ACHN (cell line): ENCODE measurements around the gene PTCHD1.

Source experiments
- DNase-seq: peaks from one replicate; pipeline ENCODE4 v3.0.0-alpha.2; 2015
- in situ Hi-C: cut with HindIII; loops from 2 replicates; pipeline ENCODE4 v1.10.0; 2017; ENCODE audit warnings: low sequenced_read_pairs, low pct_ligation_motif_present, low pct_unique_long_range_greater_than_20kb

Gene PTCHD1

DNA sequence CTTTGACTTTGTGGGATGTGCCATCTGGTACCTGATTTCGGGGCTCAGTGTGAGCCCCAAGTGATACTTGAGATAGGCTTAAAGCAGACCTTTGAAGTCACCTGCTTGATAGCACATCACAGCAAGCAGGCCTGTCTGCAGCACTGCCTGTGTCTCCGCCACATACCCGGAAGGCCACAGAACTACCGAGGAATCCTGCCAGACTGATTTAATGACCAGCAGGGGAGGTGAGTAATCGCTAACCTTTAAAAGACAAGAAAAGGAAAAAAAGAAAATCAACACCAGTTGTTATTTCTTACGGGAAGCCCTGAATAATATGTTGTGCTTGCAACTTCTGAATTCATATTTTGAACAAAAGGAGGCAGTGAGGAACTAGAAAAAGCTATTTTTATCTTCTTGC, 6.8 kb downstream of the PTCHD1 start:
- in situ Hi-C loops = no loop called here
- DNase-seq = peak; percentile 1

DNA sequence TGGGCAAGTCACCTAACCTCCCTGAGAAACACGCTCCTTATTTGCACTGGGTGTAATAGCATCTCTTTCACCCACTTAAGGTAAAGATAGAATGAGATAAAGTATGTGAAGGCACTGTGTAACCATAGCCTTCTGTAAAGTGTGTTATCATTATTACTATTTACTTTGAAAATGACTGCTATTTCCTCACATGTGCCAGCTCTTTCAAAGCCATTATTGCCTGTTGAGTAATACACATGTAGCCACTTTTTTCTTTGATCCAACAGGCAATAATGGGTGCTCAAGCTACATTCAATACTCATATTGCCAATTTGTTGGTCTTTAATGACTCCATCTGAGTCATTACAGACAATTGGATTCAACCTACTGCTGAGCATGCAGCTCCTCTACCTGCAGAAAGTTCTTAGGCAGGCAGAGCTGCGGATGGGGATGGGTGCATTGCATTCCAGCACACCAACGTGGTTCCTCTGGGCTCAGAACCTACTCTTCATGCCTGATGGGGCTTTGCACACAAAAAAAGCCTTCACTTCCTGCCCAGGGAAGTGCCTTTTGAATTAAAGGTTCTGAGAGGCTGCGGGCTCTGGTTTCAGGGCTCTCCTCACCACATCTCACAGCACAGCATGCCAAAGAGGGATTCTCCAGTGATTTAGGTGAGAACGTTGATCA, 9.7 kb downstream of the PTCHD1 start:
- no peak for DNase-seq
- in situ Hi-C loops = no loop called here

DNA sequence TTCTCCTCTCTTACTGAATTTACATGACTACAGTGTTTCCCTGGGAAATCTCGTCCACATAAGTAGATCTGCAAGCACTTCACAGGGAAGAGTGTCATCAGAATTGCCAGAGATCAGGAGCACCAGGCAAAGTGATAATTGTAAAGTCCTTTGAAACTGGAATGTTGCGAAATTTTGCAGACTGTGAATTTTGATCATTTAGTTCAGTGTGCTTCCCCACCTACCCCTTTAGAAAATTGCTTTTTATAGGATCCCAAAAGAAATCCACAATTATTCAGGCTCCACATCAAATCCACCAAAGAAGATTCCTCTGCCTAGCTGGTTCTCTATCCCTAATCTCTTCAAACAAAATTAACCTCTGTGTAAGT, 10.2 kb downstream of the PTCHD1 start:
- no peak for DNase-seq
- in situ Hi-C loops = no loop called here

DNA sequence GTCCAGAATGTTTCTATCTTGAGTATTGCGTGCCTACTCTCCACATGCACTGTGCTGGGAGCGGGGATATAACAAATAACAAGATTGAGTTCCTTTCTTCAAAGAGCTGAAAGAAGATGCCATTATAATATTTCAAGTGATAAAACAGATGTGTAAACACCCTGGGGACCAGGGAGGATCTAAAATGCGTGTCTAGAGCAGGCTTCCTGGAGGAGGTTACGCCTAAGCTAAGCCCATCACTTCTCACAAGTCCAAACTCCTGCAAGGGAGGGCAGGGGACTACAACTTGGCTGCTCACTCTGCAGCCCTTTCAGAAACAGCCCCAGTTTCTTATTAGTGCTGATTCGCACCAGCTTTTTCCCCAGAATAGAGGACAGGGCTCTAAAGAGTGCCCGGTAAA, 21.5 kb downstream of the PTCHD1 start:
- in situ Hi-C loops = no loop called here
- no peak for DNase-seq

DNA sequence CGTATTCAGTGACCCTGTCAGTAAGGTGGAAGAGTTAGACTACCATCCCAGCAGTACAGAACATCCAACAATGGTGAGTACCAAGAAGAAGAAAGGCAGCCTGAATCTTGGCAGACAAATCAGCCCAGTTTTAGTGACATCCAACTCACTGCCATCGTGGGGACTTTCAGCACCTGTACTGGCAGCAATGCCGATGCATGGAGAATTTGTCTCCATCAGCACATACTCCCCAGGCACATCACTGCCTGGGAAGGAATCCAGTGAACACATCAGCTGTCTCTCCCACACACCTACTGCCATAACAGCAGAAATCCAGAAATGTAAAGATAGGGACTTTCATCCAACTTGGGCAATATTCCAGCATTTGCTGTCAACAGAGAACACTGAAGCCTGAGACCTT, 29.8 kb downstream of the PTCHD1 start:
- in situ Hi-C loops = no loop called here
- no peak for DNase-seq

DNA sequence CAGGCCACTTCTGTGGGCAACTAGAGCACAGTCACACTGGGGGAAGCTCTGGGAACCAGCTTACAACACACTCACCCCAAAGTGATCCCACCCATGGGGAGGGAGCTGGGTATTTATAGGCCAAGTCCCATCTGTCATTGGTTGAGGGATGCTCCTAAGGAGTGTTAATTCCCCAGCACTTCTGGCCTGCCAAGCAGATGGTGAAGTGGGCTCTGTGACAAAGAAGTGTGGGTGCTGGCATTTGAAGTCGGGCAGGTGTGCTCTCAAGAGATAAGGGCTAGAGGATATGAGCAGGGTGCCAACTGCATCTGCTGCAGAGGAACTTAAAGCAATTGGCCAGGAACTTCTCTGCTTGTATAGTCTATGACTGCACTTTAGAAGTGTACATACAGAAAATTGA, 30.9 kb downstream of the PTCHD1 start:
- no peak for DNase-seq
- in situ Hi-C loops = no loop called here

DNA sequence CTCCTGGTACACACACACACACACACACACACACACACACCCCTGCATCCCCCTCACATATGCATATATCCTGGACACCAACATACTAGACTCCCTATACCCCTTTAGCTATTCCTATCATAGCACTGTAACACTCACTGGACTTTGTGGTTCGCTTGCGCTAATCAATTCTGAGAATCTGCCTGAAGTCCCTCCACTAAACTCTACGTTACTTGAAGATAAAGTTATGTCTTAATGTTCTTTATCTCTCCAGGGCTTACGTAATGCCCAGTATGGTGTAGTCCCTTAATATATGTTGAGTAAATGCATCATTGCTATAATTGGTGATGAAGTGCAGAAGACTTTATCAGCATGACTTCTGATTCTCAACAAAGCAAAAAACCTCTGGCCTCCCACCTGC, 32.3 kb downstream of the PTCHD1 start:
- no peak for DNase-seq
- in situ Hi-C loops = no loop called here

DNA sequence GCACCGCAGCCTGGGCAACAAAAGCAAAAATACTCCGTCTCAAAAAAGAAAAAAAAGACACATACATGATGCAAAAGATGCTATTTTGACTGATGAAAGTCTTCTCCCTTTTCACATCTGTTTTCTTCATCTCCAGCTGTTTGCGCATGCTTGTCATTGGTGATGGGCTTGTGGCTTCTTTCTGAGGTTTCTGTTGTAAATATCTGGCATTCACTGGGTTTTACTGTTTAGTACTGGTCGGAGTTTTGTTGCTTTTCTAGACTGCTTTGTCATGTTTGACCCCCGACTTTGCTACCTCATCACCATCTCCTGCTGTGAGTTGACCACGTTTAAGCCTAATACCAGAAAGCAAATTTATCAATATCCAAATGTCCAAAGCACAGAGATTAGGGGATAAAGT, 34.4 kb downstream of the PTCHD1 start:
- no peak for DNase-seq
- in situ Hi-C loops = no loop called here

DNA sequence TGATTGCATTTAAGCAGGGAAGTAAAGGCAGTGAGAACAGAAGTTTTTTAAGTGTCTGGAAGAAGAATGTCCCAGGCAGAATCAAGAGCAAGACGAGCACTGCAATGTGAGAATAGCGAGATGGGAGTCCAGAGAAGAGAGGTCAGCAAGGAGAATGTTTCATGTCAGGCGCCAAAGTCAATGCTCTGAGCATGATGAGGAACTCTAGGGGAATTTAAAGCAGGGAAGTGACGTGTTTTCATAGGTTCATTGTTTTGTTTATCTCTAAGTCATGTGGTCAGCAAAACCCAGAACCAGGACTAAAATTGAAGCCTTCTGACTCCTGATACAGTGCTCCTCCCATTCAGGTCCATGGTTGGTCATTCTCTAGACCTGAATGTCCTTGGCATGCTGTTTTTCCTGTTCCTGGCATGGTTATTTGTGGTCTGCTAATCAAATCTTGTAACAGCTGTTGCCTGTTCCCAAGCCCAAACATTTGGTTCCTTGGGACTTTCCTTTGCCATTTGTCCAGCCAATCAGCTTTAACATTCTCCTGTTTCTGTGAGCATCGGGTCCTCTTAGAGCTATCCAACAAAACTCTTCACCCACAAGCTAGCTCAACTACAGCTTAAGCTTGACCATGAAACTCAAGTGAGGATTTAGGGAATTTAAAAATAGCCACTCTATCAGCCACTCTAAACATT, 37.7 kb downstream of the PTCHD1 start:
- in situ Hi-C loops = no loop called here
- DNase-seq = no peak

DNA sequence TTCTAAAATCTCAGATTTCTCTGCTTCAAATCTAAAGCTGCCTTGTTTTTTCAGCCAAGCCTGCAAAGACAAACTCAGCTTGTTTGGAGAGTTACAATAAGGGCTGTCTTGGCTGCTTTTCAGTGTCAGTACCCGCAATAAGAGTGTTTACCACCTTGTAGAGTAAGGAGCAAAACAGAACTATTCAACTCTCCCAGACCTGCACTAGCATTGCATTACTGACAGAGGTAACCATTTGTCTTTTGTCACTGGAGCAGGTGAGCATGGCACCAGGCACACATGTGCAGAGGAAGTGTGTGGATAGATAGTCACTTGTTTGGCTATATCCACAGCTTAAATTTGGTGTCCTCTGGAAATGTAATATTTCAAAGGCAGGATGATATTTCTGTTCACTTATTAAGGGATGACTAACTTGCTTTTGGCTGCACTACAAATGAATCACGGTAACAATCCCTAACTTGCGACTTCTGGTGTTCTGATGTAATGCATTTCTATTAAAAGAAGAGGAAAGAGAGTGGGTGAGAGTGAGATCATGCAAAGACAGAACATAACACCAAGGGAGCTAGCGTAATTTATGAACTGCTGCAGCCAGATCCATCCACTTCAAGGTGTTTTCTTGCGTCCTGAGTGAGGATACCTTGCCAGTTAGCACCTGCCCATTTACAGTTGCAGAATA, 38.6 kb downstream of the PTCHD1 start:
- in situ Hi-C loops = no loop called here

DNA sequence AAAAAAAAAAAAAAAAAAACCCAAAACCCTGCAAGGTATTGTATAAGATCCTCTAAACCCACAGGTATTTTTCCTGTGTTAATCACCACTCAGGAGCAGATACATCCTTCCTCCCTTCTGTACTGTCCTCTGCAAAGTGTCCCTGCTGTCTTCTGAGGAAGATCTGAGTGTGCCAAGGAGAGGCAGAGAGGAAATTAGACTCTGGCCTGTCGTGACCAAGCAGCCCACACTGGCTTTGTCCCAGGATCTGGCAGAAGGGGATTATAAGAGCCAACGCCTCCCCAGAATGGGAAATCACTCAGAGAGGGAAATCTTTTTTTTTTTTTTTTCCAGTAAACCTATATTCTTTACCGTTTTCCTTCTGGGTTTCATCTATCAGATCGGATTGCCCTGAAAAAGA, 39.6 kb downstream of the PTCHD1 start:
- DNase-seq = no peak
- in situ Hi-C loops = no loop called here

More for the DNA sequence above, 38.6 kb downstream of the PTCHD1 start:
- peak; percentile 71 for DNase-seq

DNA sequence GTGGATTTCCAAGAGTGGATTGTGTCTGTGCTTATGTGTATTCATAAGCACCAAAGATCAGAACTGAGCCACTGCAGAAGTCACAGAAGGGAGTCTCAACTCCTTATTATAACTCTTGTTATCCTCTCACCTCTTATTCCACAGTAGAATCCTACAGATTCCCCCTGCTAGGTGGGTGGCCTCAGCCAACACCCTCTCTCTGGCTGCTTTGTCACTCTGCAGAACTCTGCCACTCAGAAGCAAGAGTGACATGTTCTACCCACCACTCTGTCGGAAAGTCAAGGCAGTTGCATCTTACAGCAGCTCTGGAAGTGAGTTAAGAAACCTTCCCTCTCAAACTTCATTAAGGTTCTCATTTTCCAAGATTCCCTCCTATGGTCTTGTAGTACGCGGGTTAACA, 41.9 kb downstream of the PTCHD1 start:
- in situ Hi-C loops = no loop called here
- DNase-seq = no peak

DNA sequence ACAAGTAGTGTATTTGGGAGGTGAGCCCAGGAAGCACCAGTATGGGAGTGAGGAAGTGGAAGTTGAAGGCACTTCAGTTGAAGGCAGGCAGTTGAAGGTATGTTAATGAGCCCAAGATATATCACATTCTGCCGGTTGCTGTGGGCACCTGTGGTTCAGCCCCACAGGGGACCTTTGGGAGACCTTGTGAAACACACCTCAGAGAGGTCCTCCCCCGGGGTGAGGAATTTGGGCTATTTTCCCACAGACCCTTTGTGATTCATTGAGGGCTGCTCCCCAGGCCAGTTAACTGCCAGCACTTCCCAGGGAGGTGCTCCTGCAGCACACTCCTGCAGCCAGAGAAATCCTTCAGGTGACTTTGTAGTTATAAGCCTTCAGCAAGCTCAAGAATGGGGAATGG, 45.9 kb downstream of the PTCHD1 start:
- no peak for DNase-seq
- in situ Hi-C loops = no loop called here

DNA sequence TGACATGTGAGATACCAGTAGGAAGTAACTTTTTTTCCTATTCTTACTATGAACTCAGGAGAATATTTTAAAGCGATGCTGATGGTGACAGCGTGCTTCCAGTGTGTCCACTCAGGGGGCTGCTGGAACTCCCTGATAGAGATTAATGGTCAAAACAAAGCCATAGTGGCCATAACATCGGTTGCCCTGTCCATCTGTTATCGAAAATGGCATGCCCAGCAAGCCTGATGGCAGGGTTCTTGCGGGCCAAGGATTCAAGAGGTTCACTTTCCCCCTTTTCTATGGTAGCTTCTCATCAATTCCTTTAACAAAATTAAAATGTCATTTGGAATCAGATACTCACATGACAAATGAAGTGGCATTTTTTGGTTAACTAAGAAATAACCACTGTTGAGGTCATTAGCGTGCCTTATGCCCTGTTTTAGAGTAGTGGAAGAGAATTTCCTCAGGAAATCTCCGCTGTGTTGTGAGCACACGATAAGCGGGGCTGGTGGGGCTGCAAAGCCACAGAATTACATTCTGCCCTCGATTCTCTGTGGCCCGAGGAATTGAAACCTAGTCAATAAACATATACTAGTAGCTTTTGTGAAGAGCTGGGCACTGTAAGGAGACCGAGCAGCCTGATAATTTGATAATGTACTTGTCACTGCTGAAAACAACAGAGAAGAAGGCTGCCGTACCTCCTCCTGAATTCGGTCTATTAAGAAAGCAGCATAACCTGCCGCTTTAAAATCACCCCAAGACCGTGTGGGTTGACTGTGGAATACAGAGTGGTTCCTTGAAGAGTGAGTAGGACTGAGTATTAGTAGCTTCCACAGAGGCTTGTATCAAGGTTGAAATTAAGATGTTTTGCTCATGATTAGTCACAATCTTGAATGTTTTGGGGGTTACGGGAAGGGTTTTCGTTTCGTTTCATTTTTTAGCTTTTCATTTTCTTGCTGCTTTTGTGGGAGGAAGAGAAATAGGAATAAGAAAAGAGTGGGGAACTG, 46.7 kb downstream of the PTCHD1 start:
- no peak for DNase-seq
- in situ Hi-C loops = no loop called here

DNA sequence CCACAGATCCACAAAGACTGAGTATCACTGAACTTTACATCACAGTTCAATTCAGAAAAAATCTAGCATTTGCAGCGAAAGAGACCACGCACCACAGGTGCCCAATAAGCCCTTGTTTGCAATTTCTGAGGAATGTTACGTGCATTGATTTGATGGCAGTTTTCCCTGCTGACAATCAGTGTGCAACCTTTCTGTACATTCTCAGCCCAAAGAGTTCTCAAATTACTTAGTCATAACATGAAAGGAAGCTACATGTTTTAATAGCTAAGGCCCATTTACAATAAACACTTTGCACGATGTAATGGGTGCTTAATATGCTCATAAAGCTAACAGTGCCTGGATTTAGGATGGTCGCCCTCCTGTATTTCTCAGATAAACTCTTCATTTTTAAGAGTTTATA, 47.9 kb downstream of the PTCHD1 start:
- in situ Hi-C loops = no loop called here

DNA sequence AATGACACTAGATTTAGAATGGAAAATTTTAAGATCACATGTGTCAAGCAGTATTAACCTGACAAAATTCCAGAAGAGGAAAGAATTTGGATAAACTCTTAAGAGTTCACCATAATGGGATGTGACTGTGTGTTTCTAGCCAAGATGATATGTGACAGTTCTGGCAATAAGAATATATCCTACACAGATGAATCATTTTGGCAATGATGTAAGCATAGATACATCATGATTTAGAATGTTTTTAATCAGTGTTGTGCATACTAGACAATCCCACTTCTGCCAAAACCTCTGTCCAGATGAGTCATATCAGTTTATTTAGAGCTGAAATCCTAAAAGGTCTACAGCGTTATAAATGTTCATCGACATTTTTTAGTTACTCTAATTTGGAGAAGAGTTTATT, 48.8 kb downstream of the PTCHD1 start:
- no peak for DNase-seq
- in situ Hi-C loops = no loop called here

More for the DNA sequence above, 47.9 kb downstream of the PTCHD1 start:
- no peak for DNase-seq

DNA sequence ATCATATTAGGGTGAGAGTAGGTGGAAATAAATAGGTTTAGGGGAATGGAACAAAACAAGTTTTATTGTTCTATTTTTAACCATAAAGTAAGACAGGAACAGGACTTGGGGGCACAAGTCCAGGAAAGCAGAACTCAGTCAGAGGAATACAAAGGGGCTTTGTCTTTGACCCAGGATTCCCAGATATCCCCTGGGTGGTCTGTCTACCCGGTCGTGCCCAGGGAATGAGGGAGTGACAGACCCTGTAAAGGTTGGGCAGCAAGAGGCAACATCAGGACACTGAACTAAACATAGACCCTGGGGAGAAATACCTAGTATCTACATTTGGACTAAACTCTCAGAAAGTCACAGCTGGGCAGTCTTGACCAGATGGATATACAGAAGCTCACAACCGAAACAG, 50.6 kb downstream of the PTCHD1 start:
- in situ Hi-C loops = no loop called here
- no peak for DNase-seq

DNA sequence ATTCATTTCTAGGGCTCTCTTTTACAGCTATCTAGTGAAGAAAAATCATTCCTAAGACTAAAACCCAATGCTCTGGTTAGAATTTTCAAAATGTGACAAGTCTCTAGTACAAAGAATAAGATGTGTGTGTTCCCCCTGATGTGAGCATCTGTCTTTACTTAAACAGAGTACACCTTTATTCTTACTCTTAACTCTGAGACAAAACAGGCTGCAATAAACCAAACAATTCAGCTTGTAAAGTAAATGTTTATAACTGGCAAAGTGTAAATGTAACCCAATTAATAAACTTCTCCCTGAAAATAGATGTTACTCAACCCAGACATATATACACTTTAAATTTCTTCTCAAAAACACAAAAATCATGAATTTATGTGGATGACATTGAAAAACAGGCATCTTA, 51.6 kb downstream of the PTCHD1 start:
- no peak for DNase-seq
- in situ Hi-C loops = no loop called here

DNA sequence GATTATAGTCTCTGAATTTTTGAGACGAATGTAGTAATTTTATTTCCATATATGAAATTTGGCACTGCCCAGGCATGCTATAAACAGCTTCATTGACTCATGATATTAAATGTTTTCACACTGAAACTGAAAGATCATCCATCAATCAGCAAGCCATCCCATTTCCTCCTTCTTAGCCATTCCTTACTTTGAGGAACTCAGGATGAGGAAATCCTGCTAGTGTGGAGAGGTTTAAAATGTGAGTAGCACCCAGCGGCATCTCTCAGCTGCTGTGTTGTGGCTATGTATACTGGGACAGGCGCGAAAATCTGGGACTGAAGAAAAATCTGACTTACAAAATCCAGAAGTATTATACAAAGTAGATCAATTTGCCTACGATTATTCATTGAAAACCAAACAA, 52.1 kb downstream of the PTCHD1 start:
- in situ Hi-C loops = no loop called here
- no peak for DNase-seq
